ENCODE measurements around the gene PTOV1.

Gene PTOV1

DNA sequence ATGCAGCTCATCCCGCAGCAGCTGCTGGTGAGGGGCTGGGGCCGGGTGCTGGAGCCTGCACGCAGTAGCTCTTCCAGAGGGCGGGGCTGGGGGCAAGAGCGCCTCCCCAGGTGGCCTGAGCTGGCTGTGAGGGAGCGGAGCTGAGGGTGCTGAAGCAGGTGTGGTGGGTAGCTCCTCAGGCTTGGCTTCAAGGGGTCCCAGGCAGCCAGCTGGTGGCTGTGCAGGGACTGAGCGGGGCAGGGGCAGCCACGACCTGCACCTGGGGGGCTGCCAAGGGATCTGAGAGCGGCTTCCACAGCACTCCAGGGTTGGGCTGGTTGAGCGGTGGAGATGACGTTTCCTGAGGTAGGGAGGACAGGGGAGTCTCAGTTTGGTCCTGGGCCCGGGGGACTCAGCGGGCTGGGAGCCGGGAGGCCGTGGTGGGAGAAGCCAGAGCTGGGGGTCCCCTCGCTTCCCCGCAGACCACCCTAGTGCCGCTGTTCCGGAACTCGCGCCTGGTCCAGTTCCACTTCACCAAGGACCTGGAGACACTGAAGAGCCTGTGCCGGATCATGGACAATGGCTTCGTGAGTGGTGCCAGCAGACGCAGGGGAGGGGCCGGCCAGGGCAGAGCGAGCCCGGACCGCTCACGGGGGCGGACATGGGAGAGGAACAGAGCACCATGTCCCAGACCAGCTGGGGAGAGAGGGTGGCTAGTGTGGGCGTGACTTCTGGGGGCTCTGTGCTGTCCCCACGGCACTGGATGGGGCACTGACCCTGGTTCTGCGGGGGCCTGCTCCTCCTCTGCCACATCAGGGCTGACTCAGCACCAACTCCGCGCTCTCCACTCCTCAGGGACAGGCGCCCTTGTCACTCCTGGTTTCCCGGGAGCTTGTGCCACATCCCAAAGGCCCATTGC, 7.4 kb downstream of the PTOV1 start (continued):
- TF ChIP-seq ZNF138 (tag by site-specific recombination; IDR thresholded peaks at IDR 0.05; ENCODE audit: borderline replicate concordance) (no peak), SP2 (tag by site-specific recombination; IDR thresholded peaks at IDR 0.05) (0 out of 2 replicates have a peak, but pooled peaks have one; percentile 5), WT1 (tag by site-specific recombination; IDR thresholded peaks at IDR 0.05) (peak; percentile 29; the same call in 1 of the 2 replicates), ZNF19 (tag by site-specific recombination; IDR thresholded peaks at IDR 0.05; ENCODE audit: low read depth) (no peak), ZNF785 (tag by site-specific recombination; IDR thresholded peaks at IDR 0.05) (no peak), KLF8 (tag by site-specific recombination; IDR thresholded peaks at IDR 0.05) (no peak; the same call in 1 of the 2 replicates), ZNF473 (tag by site-specific recombination; IDR thresholded peaks at IDR 0.05) (no peak), ZNF223 (tag by site-specific recombination; IDR thresholded peaks at IDR 0.05) (no peak)

DNA sequence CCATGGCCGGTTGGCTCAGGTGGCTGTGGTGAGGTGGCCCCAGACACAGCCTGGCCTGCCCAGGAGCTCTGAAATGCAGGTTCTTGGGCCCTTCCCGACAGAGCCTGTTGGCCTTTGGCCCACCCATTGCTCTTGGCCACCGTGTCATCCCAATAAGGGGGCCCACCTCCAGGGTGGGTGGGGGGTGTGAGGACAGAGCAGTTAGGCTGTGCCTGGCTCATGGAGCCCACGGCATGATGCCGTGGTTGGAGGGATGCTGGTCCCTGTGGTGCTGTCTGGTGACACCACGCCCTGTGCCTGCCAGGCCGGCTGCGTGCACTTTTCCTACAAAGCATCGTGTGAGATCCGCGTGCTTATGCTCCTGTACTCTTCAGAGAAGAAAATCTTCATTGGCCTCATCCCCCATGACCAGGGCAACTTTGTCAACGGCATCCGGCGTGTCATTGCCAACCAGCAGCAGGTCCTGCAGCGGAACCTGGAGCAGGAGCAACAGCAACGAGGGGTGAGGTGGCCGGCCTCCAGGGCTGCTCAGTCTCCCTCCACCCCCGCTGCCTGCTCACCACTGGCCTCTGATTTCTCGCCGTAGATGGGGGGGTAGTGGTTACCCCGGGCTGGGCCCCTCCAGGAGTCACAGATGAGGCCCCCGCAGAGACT, 8.8 kb downstream of the PTOV1 start:
- CTCF ChIA-PET = interaction anchor here (0.6 kb wide), 1 partner anchor 188 kb away, joined by 3 read pairs; no protein-coding TSS in a partner anchor
- H3K27ac ChIP-seq (ENCODE audit: extremely low read depth, low read depth, low read length) = peak overlapping the region; percentile 66; the same call in 1 of the 2 replicates
- peaks cover 10% of the 10 kb centered on the region; the same call in 1 of the 2 replicates for H3K4me1 ChIP-seq (ENCODE audit: control insufficient read depth, insufficient read depth, low read length)
- POLR2A ChIA-PET = interaction anchor here (0.8 to 8.2 kb wide), 8 partner anchors 8 to 93 kb away, joined by 3 to 128 read pairs (median 6); partner anchors contain the start of genes FUZ and PTOV1
- TF ChIP-seq IKZF3 (tag by site-specific recombination; IDR thresholded peaks at IDR 0.05) (no peak), KLF8 (tag by site-specific recombination; IDR thresholded peaks at IDR 0.05) (0 out of 2 replicates have a peak, but pooled peaks have one; percentile 4)
- TF ChIP-seq, protein P1, sequence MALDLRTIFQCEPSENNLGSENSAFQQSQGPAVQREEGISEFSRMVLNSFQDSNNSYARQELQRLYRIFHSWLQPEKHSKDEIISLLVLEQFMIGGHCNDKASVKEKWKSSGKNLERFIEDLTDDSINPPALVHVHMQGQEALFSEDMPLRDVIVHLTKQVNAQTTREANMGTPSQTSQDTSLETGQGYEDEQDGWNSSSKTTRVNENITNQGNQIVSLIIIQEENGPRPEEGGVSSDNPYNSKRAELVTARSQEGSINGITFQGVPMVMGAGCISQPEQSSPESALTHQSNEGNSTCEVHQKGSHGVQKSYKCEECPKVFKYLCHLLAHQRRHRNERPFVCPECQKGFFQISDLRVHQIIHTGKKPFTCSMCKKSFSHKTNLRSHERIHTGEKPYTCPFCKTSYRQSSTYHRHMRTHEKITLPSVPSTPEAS (tag by site-specific recombination; IDR thresholded peaks at IDR 0.05) = no peak
- TF ChIP-seq, protein P2, sequence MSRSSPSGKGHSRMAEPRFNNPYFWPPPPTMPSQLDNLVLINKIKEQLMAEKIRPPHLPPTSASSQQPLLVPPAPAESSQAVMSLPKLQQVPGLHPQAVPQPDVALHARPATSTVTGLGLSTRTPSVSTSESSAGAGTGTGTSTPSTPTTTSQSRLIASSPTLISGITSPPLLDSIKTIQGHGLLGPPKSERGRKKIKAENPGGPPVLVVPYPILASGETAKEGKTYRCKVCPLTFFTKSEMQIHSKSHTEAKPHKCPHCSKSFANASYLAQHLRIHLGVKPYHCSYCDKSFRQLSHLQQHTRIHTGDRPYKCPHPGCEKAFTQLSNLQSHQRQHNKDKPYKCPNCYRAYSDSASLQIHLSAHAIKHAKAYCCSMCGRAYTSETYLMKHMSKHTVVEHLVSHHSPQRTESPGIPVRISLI (tag by site-specific recombination; IDR thresholded peaks at IDR 0.05) = 0 out of 2 replicates have a peak, but pooled peaks have one; percentile 6
- TF ChIP-seq, protein P3, sequence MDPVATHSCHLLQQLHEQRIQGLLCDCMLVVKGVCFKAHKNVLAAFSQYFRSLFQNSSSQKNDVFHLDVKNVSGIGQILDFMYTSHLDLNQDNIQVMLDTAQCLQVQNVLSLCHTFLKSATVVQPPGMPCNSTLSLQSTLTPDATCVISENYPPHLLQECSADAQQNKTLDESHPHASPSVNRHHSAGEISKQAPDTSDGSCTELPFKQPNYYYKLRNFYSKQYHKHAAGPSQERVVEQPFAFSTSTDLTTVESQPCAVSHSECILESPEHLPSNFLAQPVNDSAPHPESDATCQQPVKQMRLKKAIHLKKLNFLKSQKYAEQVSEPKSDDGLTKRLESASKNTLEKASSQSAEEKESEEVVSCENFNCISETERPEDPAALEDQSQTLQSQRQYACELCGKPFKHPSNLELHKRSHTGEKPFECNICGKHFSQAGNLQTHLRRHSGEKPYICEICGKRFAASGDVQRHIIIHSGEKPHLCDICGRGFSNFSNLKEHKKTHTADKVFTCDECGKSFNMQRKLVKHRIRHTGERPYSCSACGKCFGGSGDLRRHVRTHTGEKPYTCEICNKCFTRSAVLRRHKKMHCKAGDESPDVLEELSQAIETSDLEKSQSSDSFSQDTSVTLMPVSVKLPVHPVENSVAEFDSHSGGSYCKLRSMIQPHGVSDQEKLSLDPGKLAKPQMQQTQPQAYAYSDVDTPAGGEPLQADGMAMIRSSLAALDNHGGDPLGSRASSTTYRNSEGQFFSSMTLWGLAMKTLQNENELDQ (tag by site-specific recombination; IDR thresholded peaks at IDR 0.05; ENCODE audit: low read depth) = no peak
- TF ChIP-seq, protein P4, sequence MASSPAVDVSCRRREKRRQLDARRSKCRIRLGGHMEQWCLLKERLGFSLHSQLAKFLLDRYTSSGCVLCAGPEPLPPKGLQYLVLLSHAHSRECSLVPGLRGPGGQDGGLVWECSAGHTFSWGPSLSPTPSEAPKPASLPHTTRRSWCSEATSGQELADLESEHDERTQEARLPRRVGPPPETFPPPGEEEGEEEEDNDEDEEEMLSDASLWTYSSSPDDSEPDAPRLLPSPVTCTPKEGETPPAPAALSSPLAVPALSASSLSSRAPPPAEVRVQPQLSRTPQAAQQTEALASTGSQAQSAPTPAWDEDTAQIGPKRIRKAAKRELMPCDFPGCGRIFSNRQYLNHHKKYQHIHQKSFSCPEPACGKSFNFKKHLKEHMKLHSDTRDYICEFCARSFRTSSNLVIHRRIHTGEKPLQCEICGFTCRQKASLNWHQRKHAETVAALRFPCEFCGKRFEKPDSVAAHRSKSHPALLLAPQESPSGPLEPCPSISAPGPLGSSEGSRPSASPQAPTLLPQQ (tag by site-specific recombination; IDR thresholded peaks at IDR 0.05) = peak; percentile 51; the same call in 1 of the 2 replicates
- TF ChIP-seq, protein P5, sequence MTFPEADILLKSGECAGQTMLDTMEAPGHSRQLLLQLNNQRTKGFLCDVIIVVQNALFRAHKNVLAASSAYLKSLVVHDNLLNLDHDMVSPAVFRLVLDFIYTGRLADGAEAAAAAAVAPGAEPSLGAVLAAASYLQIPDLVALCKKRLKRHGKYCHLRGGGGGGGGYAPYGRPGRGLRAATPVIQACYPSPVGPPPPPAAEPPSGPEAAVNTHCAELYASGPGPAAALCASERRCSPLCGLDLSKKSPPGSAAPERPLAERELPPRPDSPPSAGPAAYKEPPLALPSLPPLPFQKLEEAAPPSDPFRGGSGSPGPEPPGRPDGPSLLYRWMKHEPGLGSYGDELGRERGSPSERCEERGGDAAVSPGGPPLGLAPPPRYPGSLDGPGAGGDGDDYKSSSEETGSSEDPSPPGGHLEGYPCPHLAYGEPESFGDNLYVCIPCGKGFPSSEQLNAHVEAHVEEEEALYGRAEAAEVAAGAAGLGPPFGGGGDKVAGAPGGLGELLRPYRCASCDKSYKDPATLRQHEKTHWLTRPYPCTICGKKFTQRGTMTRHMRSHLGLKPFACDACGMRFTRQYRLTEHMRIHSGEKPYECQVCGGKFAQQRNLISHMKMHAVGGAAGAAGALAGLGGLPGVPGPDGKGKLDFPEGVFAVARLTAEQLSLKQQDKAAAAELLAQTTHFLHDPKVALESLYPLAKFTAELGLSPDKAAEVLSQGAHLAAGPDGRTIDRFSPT (tag by site-specific recombination; IDR thresholded peaks at IDR 0.05) = 0 out of 2 replicates have a peak, but pooled peaks have one; percentile 5
- no peaks in the 10 kb centered on the region for H3K9me3 ChIP-seq (ENCODE audit: control insufficient read depth, insufficient read depth, low read depth, low read length)
- H3K36me3 ChIP-seq (ENCODE audit: control insufficient read depth in 2 of 2, insufficient read depth in 1 of 2, low read length in 2 of 2) = peaks cover 21 to 94% of the 10 kb centered on the region in 2 experiments
- H3K4me3 ChIP-seq (ENCODE audit: low read depth, low read length) = no peak overlapping the region

All from HEK293 (cell line).